ENCODE results near the gene MYLK. TPM values are rescaled to one million over a fixed set of nuclear protein-coding genes. Genes with fewer than 3 reads are reported as not detected.

The MYLK gene
- total and polyA plus RNA-seq, 10 of the 15 experiments (the other 5 are each of a cell fraction or from before 2014, with no cell fraction given): 0.04 to 1.6 (median 0.42) TPM; not detected in 1

DNA sequence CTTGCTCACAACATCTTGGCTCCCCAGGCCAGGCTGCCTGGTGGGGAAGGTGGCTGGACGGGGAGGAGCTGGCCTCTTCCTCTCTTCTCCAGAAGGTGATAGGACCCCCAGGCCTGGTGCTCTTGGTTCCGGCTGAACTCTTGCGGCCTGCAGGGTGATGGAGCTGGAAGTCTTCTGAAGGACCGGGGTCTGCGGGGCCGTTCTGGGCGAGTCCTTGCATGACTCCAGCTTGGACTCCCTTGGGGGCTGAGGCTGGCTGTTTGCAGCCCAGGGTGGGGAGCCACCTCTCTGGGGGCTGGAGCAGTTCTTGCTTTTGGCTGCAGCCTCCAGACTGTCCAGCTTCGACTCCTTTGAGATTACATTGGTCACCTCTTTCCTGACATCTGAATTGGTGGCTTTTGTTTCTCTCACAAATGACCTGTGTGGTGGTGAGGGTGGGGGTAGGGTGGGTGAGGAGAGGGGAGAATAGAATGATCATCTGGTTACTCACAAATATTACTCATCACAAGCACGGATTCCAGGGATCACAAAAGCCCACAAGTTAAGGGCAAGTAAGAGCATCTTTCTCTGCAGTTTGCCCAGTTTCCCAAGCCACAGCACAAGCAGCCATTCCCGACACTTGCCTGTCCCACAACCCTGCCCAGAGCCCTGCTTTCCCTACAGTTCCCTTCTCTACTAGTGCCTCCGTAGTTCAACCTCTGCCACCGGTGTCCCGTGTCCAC lies 150.2 kb downstream of the MYLK start (continued):
- TF ChIP-seq PML (IDR thresholded peaks at IDR 0.05; ENCODE audit: low read length): no peak
- TF ChIP-seq, protein P1, sequence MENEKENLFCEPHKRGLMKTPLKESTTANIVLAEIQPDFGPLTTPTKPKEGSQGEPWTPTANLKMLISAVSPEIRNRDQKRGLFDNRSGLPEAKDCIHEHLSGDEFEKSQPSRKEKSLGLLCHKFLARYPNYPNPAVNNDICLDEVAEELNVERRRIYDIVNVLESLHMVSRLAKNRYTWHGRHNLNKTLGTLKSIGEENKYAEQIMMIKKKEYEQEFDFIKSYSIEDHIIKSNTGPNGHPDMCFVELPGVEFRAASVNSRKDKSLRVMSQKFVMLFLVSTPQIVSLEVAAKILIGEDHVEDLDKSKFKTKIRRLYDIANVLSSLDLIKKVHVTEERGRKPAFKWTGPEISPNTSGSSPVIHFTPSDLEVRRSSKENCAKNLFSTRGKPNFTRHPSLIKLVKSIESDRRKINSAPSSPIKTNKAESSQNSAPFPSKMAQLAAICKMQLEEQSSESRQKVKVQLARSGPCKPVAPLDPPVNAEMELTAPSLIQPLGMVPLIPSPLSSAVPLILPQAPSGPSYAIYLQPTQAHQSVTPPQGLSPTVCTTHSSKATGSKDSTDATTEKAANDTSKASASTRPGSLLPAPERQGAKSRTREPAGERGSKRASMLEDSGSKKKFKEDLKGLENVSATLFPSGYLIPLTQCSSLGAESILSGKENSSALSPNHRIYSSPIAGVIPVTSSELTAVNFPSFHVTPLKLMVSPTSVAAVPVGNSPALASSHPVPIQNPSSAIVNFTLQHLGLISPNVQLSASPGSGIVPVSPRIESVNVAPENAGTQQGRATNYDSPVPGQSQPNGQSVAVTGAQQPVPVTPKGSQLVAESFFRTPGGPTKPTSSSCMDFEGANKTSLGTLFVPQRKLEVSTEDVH (IDR thresholded peaks at IDR 0.05; ENCODE audit: low read depth, partially characterized antibody): no peak

DNA sequence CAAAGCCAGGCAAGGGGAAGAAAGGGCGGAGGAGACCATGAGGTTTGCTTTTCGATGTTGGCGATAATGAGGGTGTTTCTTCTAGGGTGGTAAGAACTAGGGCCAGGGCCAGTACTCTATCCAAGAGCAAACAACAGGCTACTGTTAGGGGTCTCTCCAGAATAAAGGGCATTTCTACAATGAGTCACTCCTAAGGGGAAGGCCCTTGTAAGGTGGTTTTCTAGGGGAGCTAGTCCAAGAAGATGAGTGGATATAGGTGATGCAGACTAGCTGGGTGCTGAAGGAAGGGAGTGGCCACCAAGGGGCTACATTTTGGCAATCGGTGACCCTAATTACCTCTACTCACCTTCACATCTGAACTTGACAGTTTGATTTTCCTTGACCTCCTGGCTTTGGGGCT lies 150.8 kb downstream of the MYLK start:
- H3K4me3 ChIP-seq: no peak overlapping the region
- ChIA-PET POLR2A (no interaction called here), SMC1A (ENCODE audit: uncharacterized antibody, unreplicated experiment) (interaction anchor here (1.3 kb wide), 1 partner anchor 10 kb away, joined by 3 read pairs; no protein-coding TSS in a partner anchor), CTCF (interaction anchor here (1.1 to 1.6 kb wide), 2 partner anchors 10 to 25 kb away, joined by 3 to 7 read pairs; no protein-coding TSS in a partner anchor), RAD21 (ENCODE audit: unreplicated experiment) (no interaction called here)
- TF ChIP-seq NR2C1 (IDR thresholded peaks at IDR 0.05) (no peak), MEF2A (IDR thresholded peaks at IDR 0.05; ENCODE audit: insufficient read depth, low read depth, low read length) (no peak)
- no peaks in the 10 kb centered on the region for H3K79me2 ChIP-seq (ENCODE audit: control insufficient read depth, insufficient read depth, low read length)
- H3K36me3 ChIP-seq (ENCODE audit: control insufficient read depth in 2 of 2, insufficient read depth in 2 of 2, low read length in 1 of 2): no peaks in the 10 kb centered on the region
- WGBS (ENCODE audit: insufficient coverage, insufficient replicate concordance, low lambda C conversion rate, missing lambda C conversion rate): 47% methylated on average over 4 of the region's 4 CpGs
- FAIRE-seq: no peak
- no peak for DNase-seq (ENCODE audit: low read depth, low spot score)
- no peaks in the 10 kb centered on the region for H4K20me1 ChIP-seq (ENCODE audit: control insufficient read depth, insufficient read depth)
- no peak overlapping the region for H2AFZ ChIP-seq (ENCODE audit: control insufficient read depth, low read depth, low read length)
- no TSS peak for BruUV-seq (replicated peaks)
- in situ Hi-C loops (cut with MboI): no loop called here
- no peak for ATAC-seq
- H3K9me3 ChIP-seq (replicated peaks; ENCODE audit: control insufficient read depth, insufficient read depth, low read length): no peaks in the 10 kb centered on the region
- intact Hi-C loops (cut with micrococcal nuclease; ENCODE audit: unreplicated experiment): no loop called here
- no peaks in the 10 kb centered on the region for H3K27me3 ChIP-seq (replicated peaks in 1 of 2; ENCODE audit: control insufficient read depth in 2 of 2, insufficient read depth in 2 of 2, low read length in 1 of 2)
- no peak overlapping the region for H3K9ac ChIP-seq (ENCODE audit: control insufficient read depth, insufficient read depth, low read length)
- H3K4me2 ChIP-seq (ENCODE audit: control insufficient read depth, insufficient read depth): no peak overlapping the region
- H3K27ac ChIP-seq (ENCODE audit: control insufficient read depth, insufficient read depth): no peak overlapping the region
- no peaks in the 10 kb centered on the region for H3K4me1 ChIP-seq (ENCODE audit: control insufficient read depth, insufficient read depth, low read length)
